Right kidney (tissue), 1 donor: ENCODE data around the gene DIPK1B.
"Not testable (repeated sequence)": the region's sequence is repeated elsewhere in the genome, so short reads cannot be mapped to it uniquely, and the experiment has no call there.

Experiments used
- DNase-seq: peaks from one replicate; pipeline ENCODE4 v3.0.0-alpha.2; 2016

DIPK1B gene

DNA sequence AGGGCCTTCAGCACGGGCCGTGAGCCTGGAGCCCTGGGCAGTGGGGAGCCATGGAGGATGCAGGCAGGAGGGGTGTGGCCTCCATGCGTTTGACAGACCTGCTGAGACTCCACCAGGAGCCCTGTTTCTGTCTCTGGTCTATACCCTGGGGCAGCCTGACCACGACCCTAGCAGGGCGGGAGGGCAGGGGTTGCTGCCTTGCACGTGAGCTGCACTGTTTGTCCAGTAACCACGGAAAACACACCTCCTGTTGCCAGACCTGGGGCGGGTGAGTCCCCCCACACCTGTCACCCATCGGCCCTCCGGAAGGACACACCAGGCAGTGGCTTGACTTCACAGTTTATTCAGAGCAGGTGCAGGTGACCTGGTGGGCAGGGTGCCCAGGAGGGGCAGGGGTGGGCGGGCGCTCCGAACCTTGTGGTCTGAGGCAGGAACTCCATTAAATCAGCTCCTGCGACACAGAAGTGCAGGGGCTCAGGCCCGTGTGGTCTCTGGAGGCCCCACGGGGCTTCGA, 41.7 kb downstream of the DIPK1B start:
- DNase-seq, result no peak

- no peak for DNase-seq
These were observed 42.4 kb downstream of the DIPK1B start for GRCh38 chr9:136754626-136755301.

DNA sequence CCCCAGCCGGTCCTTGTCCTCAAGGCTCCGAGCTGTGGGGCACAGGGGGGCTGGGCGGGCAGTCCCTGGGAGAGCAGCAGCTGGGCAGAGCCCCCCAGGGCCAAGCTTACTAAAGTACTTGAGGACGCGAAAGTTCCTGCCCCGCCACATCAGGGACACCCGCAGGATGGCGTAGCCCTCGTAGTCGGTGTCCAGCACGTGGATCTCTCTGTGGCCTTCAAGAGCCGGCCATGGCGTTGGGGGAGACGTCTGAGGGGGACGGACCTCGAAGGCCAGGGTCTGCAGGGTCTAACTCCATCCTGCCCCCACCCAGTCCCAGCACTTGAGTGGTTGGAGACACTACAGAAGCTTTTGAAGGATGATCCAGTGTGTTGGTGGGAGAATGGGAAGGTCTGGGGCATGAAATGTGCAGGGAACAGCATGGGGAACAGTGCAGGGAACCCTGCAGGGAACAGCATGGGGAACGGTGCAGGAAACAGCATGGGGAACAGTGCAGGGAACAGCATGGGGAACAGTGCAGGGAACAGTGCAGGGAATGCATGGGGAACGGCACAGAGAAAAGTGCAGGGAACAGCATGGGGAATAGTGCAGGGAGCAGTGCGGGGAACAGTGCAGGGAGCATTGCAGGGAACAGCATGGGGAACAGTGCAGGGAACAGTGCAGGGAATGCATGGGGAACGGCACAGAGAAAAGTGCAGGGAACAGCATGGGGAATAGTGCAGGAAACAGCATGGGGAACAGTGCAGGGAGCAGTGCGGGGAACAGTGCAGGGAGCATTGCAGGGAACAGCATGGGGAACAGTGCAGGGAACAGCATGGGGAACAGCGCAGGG, 43.1 kb downstream of the DIPK1B start:
- DNase-seq, result not testable (repeated sequence)

DNA sequence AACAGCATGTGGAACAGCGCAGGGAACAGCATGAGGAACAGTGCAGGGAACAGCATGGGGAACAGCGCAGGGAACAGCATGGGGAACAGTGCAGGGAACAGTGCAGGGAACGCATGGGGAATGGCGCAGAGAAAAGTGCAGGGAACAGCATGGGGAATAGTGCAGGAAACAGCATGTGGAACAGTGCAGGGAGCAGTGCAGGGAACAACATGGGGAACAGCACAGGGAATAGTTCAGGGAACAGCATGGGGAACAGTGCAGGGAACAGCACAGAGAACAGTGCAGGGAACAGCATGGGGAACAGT, 43.7 kb downstream of the DIPK1B start:
- no peak for DNase-seq

DNA sequence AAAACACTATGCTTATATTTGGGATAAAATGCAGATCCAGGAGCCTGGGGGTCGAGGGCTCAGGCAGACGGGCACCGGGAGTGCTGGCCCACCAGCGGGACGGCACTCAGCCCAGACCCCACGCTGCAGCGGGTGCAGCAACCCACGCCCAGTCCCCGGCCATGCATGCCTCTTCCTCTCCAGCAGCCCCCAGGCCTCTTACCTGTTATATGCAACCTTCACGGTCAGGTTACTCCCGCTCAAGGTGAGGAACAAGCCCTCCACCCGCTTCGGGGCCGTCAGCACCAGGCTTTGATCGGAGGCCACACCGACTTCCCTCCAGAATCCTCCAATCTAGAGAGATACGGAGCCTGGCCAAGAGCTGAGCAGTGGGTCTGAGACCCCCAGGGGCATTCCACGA, 44.5 kb downstream of the DIPK1B start:
- no peak for DNase-seq

- no peak for DNase-seq
These were observed 45.0 kb downstream of the DIPK1B start for GRCh38 chr9:136757328-136757727.

DNA sequence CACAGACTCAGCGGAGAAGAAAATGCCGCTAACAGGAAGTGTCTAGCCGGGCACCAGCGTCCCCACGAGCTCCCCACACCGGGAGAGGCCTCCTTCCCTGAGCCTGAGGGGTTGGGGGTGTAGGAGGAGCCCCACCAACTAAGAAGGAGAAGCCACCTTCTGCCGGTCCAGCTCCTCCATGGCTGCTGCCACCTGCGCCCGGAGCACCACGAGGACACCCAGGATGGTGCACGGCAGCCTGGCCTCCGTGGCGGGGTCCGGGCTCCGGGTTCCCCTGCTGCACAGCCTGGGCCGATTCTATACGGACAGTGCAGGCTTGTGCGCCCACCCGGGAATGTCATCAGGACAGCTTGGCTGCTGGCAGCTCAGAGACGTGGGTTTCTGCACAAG, 45.4 kb downstream of the DIPK1B start:
- peak; percentile 49 for DNase-seq

GRCh38 chr9:136759001-136759400, 46.6 kb downstream of the DIPK1B start:
- no peak for DNase-seq

- no peak for DNase-seq
These were observed 47.3 kb downstream of the DIPK1B start for GRCh38 chr9:136759436-136760325.

GRCh38 chr9:136760424-136760823, 48.1 kb downstream of the DIPK1B start:
- no peak for DNase-seq

DNA sequence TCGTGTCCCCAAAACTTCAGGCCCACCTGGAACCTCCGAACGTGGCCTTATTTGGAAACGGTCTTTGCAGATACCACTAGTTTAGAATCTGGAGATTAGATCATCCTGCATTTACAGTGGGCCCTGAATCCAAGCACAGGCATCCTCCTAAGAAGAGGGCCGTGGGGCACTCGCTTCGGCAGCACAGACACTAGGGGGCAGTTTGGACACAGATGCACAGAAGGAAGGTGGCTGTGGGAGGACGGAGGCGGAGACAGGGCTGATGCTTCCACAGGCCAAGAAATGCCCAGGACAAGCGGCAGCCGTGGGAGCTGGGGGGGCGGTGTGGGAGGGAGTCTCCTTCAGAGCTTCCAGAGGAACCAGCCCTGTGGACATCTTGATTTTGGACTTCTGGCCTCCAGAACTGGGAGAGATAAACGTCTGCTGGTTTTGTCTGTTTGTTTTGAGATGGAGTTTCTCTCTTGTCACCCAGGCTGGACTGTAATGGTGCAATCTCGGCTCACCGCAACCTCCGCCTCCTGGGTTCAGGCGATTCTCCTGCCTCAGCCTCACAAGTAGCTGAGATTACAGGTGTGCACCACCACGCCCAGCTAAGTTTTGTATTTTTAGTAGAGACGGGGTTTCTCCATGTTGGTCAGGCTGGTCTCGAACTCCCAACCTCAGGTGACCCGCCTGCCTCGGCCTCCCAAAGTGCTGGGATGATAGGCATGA, 48.6 kb downstream of the DIPK1B start:
- not testable (repeated sequence) for DNase-seq

- no peak for DNase-seq
These were observed 49.2 kb downstream of the DIPK1B start for GRCh38 chr9:136761545-136761981.

GRCh38 chr9:136762221-136762691, 49.9 kb downstream of the DIPK1B start:
- DNase-seq, result no peak

GRCh38 chr9:136762915-136763648, 50.7 kb downstream of the DIPK1B start:
- DNase-seq, result peak; percentile 57

DNA sequence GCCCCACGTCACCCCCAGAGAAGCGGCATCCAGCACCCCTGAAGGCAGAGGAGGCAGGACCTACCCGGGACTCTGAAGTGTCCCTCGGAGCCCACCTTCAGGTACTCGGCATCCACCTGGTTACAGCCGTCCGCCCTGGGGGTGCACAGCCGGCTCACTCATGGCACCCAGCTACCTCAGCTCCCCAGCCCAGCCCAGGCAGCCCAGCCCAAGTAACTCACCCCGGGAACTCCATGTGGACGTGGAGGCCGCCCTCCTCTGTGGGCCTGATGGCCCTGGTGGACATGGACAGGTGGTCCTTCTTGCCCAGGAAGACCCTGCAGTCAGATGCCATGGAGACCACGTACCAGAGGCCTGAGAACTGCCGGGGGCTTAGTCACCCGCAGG, 51.3 kb downstream of the DIPK1B start:
- DNase-seq, result no peak

- no peak for DNase-seq
These were observed 52.0 kb downstream of the DIPK1B start, which contains the start of gene LCN15 for GRCh38 chr9:136764301-136764891. Gene LCN15, minus strand, starts transcription at chr9:136764518. Its CDS starts 30 bp downstream, at chr9:136764488.

DNA sequence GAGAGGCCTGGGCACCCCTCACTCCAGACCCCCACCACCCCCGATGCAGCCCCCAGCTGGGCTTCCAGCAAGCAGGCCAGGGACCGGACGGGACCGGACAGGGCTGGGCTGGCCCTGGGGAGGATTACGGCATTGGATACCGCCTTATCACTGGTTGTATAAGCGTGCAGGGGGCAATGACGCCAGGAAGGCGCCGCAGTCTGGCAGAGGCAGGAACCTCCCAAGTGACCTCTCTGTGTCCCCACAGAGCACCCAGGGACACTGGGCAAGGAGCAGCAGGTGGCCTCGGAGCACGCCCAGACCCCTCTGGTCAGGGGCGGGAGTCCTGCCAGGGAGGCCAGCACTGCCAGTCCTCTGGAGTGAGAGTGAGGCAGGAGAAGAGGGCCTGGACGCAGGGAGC, 52.7 kb downstream of the DIPK1B start:
- DNase-seq, result no peak

DNA sequence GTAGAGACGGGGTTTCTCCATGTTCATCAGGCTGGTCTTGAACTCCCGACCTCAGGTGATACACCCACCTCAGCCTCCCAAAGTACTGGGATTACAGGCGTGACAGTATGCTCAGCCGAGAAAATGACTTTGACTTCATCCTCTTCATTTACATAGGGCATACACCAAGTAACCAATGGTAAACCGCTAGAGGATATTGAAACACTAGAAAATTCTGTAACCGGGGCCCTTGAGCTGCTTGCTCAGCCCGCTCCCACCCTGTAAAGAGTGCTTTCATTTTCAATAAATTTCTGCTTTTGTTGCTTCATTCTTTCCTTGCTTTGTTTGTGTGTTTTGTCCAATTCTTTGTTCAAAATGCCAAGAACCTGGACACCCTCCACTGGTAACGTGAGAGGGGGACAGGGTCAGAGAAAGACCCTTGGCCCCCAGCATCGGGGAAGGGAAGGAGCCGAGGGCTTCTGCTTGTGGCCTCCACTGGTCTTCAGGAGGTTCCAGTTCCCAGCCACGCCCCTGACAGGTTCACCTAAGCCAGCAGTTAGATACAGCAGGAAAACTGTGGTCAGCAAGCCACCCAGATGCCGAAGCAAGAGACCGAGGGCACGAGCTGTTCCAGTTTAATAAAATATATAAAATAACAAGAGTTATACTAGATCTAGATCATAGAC, 53.5 kb downstream of the DIPK1B start:
- not testable (repeated sequence) for DNase-seq

- not testable (repeated sequence) for DNase-seq
These were observed 54.2 kb downstream of the DIPK1B start for GRCh38 chr9:136766410-136767120.
